HepG2 (cell line): ENCODE data around the gene LYPD3. TPM values are rescaled to one million over a fixed set of nuclear protein-coding genes. Genes with fewer than 3 reads are reported as not detected.

Experiments used
- ATAC-seq: fragments of 200-7000 bp; cut with Tn5 transposase; 3 replicates; pipeline ENCODE4 v1.9.1; 2020; ENCODE audit warnings: mild to moderate bottlenecking, moderate library complexity
- BruUV-seq: library from RNA; stranded (reverse); fragments of 400-500 nt; replicated peaks from 2 replicates; lab custom pipeline; 2021; lab: Mats Ljungman, UMichigan
- CTCF ChIA-PET: fragments of 300-600 bp; formaldehyde crosslinking; extraction: SDS; loops from one replicate; lab custom pipeline; 2021; ENCODE audit warnings: low total read pairs, inconsistent platforms, low intra/inter-chr PET ratio; lab: Yijun Ruan, JAX
- POLR2A ChIA-PET: fragments of 350-600 bp; sonication (Branson Sonifier 250); formaldehyde crosslinking; loops from one replicate; lab custom pipeline; 2020; ENCODE audit warnings: antibody characterized with exemption, inconsistent platforms; lab: Yijun Ruan, JAX
- DNase-seq: peaks from one replicate; pipeline ENCODE4 v3.0.0-alpha.2; 2015; ENCODE audit warnings: low spot score
- FAIRE-seq: peaks from 3 replicates; lab custom pipeline; 2011; peaks lifted over from hg19 to GRCh38; lab: Jason Lieb, UNC
- H2AFZ ChIP-seq: one replicate; pipeline ENCODE4 v1.6.1; 2011; ENCODE audit warnings: low read length, inconsistent platforms
- H3K27ac ChIP-seq: fragments of 300-600 bp; 3 replicates; pipeline ENCODE4 v1.8.0; 2011; ENCODE audit warnings: mixed run types, mild to moderate bottlenecking, mixed read lengths, low read length, inconsistent platforms; ENCODE audit not compliant: insufficient read depth; ENCODE audit errors: extremely low read length
- H3K27me3 ChIP-seq, 2 experiments: fragments of 200-600 bp in 1 of 2; 2 replicates in 1 of 2; 3 replicates in 1 of 2; pipeline versions ENCODE4 v1.6.0 to v1.8.0; 2011; ENCODE audit warnings: low read length in 2 of 2, mild to moderate bottlenecking in 2 of 2, moderate library complexity in 2 of 2, inconsistent platforms in 1 of 2; ENCODE audit not compliant: insufficient read depth in 2 of 2, control insufficient read depth in 1 of 2
- H3K36me3 ChIP-seq, 2 experiments: fragments of 200-600 bp in 1 of 2; replicated peaks in 1 of 2; 2 replicates in 1 of 2; 3 replicates in 1 of 2; pipeline versions ENCODE4 v1.5.1 to v1.8.0; 2011; ENCODE audit warnings: low read length in 2 of 2, inconsistent platforms in 1 of 2; ENCODE audit not compliant: insufficient read depth in 2 of 2, control insufficient read depth in 1 of 2
- H3K4me1 ChIP-seq: 2 replicates; pipeline ENCODE4 v1.5.1; 2012; ENCODE audit warnings: low read length, inconsistent platforms; ENCODE audit not compliant: insufficient read depth
- H3K4me2 ChIP-seq: 2 replicates; pipeline ENCODE4 v1.6.0; 2011; ENCODE audit warnings: low read depth, low read length, inconsistent platforms
- H3K4me3 ChIP-seq, 3 experiments: fragments of 200-600 bp in 1 of 3; sonication (generic), shearing (Covaris generic) in 1 of 3; replicated peaks in 1 of 3; 2 replicates each; pipeline ENCODE4 v1.5.1; 2011 to 2016; ENCODE audit warnings: low read length in 3 of 3, inconsistent platforms in 2 of 3, low read depth in 2 of 3, mild to moderate bottlenecking in 2 of 3, control low read depth in 1 of 3, mixed read lengths in 1 of 3; ENCODE audit not compliant: insufficient read depth in 1 of 3
- H3K79me2 ChIP-seq: one replicate; pipeline ENCODE4 v1.6.1; 2011; ENCODE audit warnings: low read length, inconsistent platforms; ENCODE audit not compliant: insufficient read depth
- H3K9ac ChIP-seq: 2 replicates; pipeline ENCODE4 v1.6.0; 2011; ENCODE audit warnings: mild to moderate bottlenecking, low read depth, low read length, inconsistent platforms; ENCODE audit not compliant: insufficient read depth
- H3K9me3 ChIP-seq: 2 replicates; pipeline ENCODE4 v1.5.1; 2012; ENCODE audit warnings: mild to moderate bottlenecking, low read length
- H4K20me1 ChIP-seq: 2 replicates; pipeline ENCODE4 v1.6.0; 2011; ENCODE audit warnings: inconsistent platforms, mild to moderate bottlenecking, low read length, moderate library complexity; ENCODE audit not compliant: insufficient read depth
- IRF2 ChIP-seq: IDR thresholded peaks from 2 replicates; pipeline ENCODE4 v1.6.1; 2018; ENCODE audit warnings: missing genetic modification reagents, missing compliant biosample characterization
- JUN ChIP-seq: sonication (generic); formaldehyde crosslinking; IDR thresholded peaks from 2 replicates; pipeline ENCODE4 v1.4.0; 2020; ENCODE audit warnings: mild to moderate bottlenecking, missing genetic modification reagents
- TAF15 ChIP-seq: fragments of 200-400 bp; formaldehyde crosslinking; IDR thresholded peaks from one replicate; pipeline ENCODE4 v1.6.1; 2018; ENCODE audit warnings: mild to moderate bottlenecking, low read depth, low read length; ENCODE audit not compliant: poor library complexity, severe bottlenecking
- TCF7L2 ChIP-seq: IDR thresholded peaks from 2 replicates; pipeline ENCODE4 v1.6.1; 2011; ENCODE audit warnings: mild to moderate bottlenecking, low read depth, low read length, moderate library complexity
- TEAD3 ChIP-seq: optimal IDR thresholded peaks from 2 replicates; pipeline ENCODE3; 2016; ENCODE audit warnings: borderline replicate concordance
- ZNF367 ChIP-seq: sonication (generic); formaldehyde crosslinking; IDR thresholded peaks from 2 replicates; pipeline ENCODE4 v1.4.0; 2020; ENCODE audit warnings: missing genetic modification reagents, borderline replicate concordance
- WGBS: methylation state at CpG from one replicate; pipeline ENCODE4 v1.1.6; 2017; ENCODE audit warnings: low lambda C conversion rate; 5-methylcytosine and 5-hydroxymethylcytosine counted together
- in situ Hi-C: cut with HindIII; loops from 2 replicates; pipeline ENCODE4 v1.10.0; 2017; ENCODE audit warnings: low pct_unique_long_range_greater_than_20kb; ENCODE audit not compliant: extremely low pct_ligation_motif_present
- intact Hi-C: fragments of 100-400 bp; cut with micrococcal nuclease; formaldehyde crosslinking; loops from one replicate; pipeline ENCODE4 v1.10.0; 2022; ENCODE audit not compliant: unreplicated experiment
- polyA plus RNA-seq, 8 experiments: library from polyadenylated mRNA; depleted of rRNA in 3 of 8; stranded (reverse) in 7 of 8; unstranded in 1 of 8; fragments of >200 nt; fragmentation: Illumina TruSeq in 4 of 8; extraction: Trizol in 4 of 8; gene quantifications; 2 replicates each; pipeline versions ENCODE4 v1.2.1 to v1.2.3, GENCODE V29; 2011 to 2016; ENCODE audit warnings: low read depth in 4 of 8, missing spikeins in 1 of 8, mixed read lengths in 1 of 8; ENCODE audit not compliant: insufficient read depth in 1 of 8
- total RNA-seq, 5 experiments: library from RNA; depleted of rRNA; stranded (reverse); fragments of >200 nt; fragmentation: Illumina TruSeq; extraction: Trizol; gene quantifications; 2 replicates each; pipeline ENCODE4 v1.2.3, GENCODE V29; 2016; ENCODE audit warnings: low read depth in 1 of 5
- TF ChIP-seq, protein P1 (sequence below): sonication (generic); formaldehyde crosslinking; IDR thresholded peaks from 2 replicates; pipeline ENCODE4 v1.5.0; 2020; ENCODE audit warnings: mild to moderate bottlenecking, missing genetic modification reagents, moderate library complexity
- TF ChIP-seq, protein P2 (sequence below): IDR thresholded peaks from 2 replicates; pipeline ENCODE4 v1.6.1; 2016; ENCODE audit warnings: missing compliant biosample characterization, missing genetic modification reagents, borderline replicate concordance
- TF ChIP-seq, protein P3 (sequence below): sonication (generic); formaldehyde crosslinking; IDR thresholded peaks from 2 replicates; pipeline ENCODE4 v1.4.0; 2020; ENCODE audit warnings: mild to moderate bottlenecking, missing genetic modification reagents, borderline replicate concordance
- TF ChIP-seq, protein P4 (sequence below): sonication (generic); formaldehyde crosslinking; IDR thresholded peaks from 2 replicates; pipeline ENCODE4 v1.8.1; 2023; ENCODE audit warnings: mild to moderate bottlenecking, inconsistent platforms, moderate library complexity, missing genetic modification reagents, borderline replicate concordance
- TF ChIP-seq, protein P5 (sequence below): IDR thresholded peaks from 2 replicates; pipeline ENCODE4 v1.6.1; 2016; ENCODE audit warnings: low read depth

The LYPD3 gene
- total and polyA plus RNA-seq, 2 of the 13 experiments (the other 11 are each of a cell fraction or from before 2014, with no cell fraction given) = 0.51 to 1.5 TPM

DNA sequence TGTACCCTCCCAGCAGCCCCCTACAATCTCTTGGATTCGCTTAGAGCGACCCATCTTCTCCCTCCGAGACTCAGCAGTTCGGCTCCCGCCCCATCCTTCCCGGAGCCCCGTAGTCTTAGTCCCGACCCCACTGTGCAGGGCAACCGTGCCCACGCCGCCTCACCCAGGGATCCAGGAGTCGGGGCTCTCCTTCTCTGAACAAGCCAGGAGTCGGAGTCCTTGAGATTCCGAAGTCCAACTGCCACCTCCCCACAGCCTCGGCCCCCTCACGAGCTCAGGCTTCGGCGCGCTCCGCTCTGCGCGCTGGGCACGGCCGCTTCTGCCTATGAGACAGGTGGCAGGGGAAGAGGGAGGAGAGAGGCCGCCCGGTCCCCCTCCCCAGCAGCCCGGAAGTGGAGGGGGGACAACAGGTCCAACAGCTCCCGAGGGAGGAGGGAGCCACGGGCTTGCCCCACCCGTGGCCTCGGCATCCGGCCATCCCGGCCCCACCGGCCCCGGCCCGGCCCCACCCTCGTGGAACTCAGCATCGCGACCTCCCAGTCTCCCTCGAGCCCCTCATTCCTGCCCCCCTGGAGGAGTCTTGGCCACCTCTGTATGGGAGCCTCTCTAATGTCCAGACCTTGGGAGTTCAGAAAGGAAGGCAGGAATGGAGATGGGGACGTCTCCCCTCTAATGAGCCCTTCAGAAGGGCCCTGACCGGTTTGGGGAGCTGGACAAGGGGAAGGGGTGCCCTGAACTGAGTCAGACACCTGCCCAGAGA lies 39.2 kb upstream of the LYPD3 start, which contains the start of gene PHLDB3:
TSS of gene PHLDB3 (minus strand) at position 321 of the 760 bp plus-strand sequence. CDS start 628 bp downstream, outside the sequence.
- intact Hi-C loops (loop anchor here (1.0 to 2.0 kb wide), 2 partner anchors 42 to 57 kb away; no protein-coding TSS in a partner anchor), in situ Hi-C loops (no loop called here)
- peaks cover 42% of the 10 kb centered on the region for H3K4me1 ChIP-seq
- BruUV-seq = no TSS peak
- peak; percentile 38 for DNase-seq
- H3K27ac ChIP-seq = peak within 1 kb of the TSS; percentile 79
- no peaks in the 10 kb centered on the region for H3K9me3 ChIP-seq
- peak within 1 kb of the TSS; percentile 34 for H2AFZ ChIP-seq
- H3K36me3 ChIP-seq = peaks cover 1 to 4% of the 10 kb centered on the region in 2 experiments; a peak in 2 of 5 replicates
- peak within 1 kb of the TSS; percentile 84 for H3K4me2 ChIP-seq
- WGBS = 4% methylated on average over 20 of the region's 42 CpGs
- H3K27me3 ChIP-seq = no peaks in the 10 kb centered on the region; a peak in 1 of 5 replicates
- H3K9ac ChIP-seq = peak within 1 kb of the TSS; percentile 92
- peak; percentile 77 for ATAC-seq
- CTCF ChIA-PET = interaction anchor here (1.6 kb wide), 1 partner anchor 58 kb away, joined by 10 read pairs; no protein-coding TSS in a partner anchor
- POLR2A ChIA-PET = interaction anchor here (0.7 to 2.2 kb wide), 16 partner anchors 9 to 164 kb away, joined by 3 to 47 read pairs (median 6); partner anchors contain the start of genes IRGQ and ZNF576
- no peaks in the 10 kb centered on the region for H4K20me1 ChIP-seq
- peak within 1 kb of the TSS; percentile 86 to 97 (median 95) for H3K4me3 ChIP-seq
- FAIRE-seq = no peak
- peaks cover 11% of the 10 kb centered on the region for H3K79me2 ChIP-seq
- TF ChIP-seq, protein P1, sequence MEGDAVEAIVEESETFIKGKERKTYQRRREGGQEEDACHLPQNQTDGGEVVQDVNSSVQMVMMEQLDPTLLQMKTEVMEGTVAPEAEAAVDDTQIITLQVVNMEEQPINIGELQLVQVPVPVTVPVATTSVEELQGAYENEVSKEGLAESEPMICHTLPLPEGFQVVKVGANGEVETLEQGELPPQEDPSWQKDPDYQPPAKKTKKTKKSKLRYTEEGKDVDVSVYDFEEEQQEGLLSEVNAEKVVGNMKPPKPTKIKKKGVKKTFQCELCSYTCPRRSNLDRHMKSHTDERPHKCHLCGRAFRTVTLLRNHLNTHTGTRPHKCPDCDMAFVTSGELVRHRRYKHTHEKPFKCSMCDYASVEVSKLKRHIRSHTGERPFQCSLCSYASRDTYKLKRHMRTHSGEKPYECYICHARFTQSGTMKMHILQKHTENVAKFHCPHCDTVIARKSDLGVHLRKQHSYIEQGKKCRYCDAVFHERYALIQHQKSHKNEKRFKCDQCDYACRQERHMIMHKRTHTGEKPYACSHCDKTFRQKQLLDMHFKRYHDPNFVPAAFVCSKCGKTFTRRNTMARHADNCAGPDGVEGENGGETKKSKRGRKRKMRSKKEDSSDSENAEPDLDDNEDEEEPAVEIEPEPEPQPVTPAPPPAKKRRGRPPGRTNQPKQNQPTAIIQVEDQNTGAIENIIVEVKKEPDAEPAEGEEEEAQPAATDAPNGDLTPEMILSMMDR (CRISPR knock-in tag) = no peak
- no peak for TF ChIP-seq JUN (CRISPR knock-in tag)
- TF ChIP-seq, protein P2, sequence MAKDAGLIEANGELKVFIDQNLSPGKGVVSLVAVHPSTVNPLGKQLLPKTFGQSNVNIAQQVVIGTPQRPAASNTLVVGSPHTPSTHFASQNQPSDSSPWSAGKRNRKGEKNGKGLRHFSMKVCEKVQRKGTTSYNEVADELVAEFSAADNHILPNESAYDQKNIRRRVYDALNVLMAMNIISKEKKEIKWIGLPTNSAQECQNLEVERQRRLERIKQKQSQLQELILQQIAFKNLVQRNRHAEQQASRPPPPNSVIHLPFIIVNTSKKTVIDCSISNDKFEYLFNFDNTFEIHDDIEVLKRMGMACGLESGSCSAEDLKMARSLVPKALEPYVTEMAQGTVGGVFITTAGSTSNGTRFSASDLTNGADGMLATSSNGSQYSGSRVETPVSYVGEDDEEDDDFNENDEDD (CRISPR knock-in tag) = no peak
- no peak for TF ChIP-seq TEAD3 (CRISPR knock-in tag)
- TF ChIP-seq, protein P3, sequence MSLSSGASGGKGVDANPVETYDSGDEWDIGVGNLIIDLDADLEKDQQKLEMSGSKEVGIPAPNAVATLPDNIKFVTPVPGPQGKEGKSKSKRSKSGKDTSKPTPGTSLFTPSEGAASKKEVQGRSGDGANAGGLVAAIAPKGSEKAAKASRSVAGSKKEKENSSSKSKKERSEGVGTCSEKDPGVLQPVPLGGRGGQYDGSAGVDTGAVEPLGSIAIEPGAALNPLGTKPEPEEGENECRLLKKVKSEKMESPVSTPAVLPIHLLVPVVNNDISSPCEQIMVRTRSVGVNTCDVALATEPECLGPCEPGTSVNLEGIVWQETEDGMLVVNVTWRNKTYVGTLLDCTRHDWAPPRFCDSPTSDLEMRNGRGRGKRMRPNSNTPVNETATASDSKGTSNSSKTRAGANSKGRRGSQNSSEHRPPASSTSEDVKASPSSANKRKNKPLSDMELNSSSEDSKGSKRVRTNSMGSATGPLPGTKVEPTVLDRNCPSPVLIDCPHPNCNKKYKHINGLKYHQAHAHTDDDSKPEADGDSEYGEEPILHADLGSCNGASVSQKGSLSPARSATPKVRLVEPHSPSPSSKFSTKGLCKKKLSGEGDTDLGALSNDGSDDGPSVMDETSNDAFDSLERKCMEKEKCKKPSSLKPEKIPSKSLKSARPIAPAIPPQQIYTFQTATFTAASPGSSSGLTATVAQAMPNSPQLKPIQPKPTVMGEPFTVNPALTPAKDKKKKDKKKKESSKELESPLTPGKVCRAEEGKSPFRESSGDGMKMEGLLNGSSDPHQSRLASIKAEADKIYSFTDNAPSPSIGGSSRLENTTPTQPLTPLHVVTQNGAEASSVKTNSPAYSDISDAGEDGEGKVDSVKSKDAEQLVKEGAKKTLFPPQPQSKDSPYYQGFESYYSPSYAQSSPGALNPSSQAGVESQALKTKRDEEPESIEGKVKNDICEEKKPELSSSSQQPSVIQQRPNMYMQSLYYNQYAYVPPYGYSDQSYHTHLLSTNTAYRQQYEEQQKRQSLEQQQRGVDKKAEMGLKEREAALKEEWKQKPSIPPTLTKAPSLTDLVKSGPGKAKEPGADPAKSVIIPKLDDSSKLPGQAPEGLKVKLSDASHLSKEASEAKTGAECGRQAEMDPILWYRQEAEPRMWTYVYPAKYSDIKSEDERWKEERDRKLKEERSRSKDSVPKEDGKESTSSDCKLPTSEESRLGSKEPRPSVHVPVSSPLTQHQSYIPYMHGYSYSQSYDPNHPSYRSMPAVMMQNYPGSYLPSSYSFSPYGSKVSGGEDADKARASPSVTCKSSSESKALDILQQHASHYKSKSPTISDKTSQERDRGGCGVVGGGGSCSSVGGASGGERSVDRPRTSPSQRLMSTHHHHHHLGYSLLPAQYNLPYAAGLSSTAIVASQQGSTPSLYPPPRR (CRISPR knock-in tag) = no peak
- TF ChIP-seq IRF2 (CRISPR knock-in tag) = no peak
- TF ChIP-seq, protein P4, sequence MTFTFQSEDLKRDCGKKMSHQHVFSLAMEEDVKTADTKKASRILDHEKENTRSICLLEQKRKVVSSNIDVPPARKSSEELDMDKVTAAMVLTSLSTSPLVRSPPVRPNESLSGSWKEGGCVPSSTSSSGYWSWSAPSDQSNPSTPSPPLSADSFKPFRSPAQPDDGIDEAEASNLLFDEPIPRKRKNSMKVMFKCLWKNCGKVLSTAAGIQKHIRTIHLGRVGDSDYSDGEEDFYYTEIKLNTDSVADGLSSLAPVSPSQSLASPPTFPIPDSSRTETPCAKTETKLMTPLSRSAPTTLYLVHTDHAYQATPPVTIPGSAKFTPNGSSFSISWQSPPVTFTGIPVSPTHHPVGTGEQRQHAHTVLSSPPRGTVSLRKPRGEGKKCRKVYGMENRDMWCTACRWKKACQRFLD = peak; percentile 30; the same call in 1 of the 2 replicates
- no peak for TF ChIP-seq TAF15
- TF ChIP-seq TCF7L2 = no peak
- no peak for TF ChIP-seq ZNF367 (CRISPR knock-in tag)
- TF ChIP-seq, protein P5, sequence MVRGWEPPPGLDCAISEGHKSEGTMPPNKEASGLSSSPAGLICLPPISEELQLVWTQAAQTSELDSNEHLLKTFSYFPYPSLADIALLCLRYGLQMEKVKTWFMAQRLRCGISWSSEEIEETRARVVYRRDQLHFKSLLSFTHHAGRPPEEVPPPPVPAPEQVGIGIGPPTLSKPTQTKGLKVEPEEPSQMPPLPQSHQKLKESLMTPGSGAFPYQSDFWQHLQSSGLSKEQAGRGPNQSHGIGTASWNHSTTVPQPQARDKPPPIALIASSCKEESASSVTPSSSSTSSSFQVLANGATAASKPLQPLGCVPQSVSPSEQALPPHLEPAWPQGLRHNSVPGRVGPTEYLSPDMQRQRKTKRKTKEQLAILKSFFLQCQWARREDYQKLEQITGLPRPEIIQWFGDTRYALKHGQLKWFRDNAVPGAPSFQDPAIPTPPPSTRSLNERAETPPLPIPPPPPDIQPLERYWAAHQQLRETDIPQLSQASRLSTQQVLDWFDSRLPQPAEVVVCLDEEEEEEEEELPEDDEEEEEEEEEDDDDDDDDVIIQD (CRISPR knock-in tag) = no peak
